Right atrium auricular region (tissue), 2 donors: ENCODE data around the gene LSM7. TPM values are rescaled to one million over a fixed set of nuclear protein-coding genes. Genes with fewer than 3 reads are reported as not detected.

ENCODE experiments used
- DNase-seq: peaks from one replicate; pipeline ENCODE4 v3.0.0-alpha.2; 2019; ENCODE audit warnings: low spot score
- H3K27ac ChIP-seq, 2 donors: fragments of 200-600 bp; sonication (generic); 1 replicate in 1 of 2; 2 replicates in 1 of 2; pipeline ENCODE4 v1.5.1; 2016 to 2019
- H3K27me3 ChIP-seq, 2 donors: fragments of 200-600 bp; sonication (generic); one replicate each; pipeline versions ENCODE4 v1.5.1 to v1.6.0; 2017 to 2019
- H3K36me3 ChIP-seq: fragments of 200-600 bp; sonication (generic); one replicate; pipeline ENCODE4 v1.5.1; 2016
- H3K4me1 ChIP-seq, 2 donors: fragments of 200-600 bp; sonication (generic); one replicate each; pipeline versions ENCODE4 v1.5.1 to v1.6.0; 2017 to 2019
- H3K4me3 ChIP-seq, 2 donors: fragments of 200-600 bp; sonication (generic); 1 replicate in 1 of 2; 2 replicates in 1 of 2; pipeline ENCODE4 v1.5.1; 2017 to 2019; ENCODE audit warnings: mild to moderate bottlenecking in 1 of 2, moderate library complexity in 1 of 2
- H3K9me3 ChIP-seq, 2 donors: fragments of 200-600 bp; sonication (generic); one replicate each; pipeline ENCODE4 v1.5.1; 2019
- CTCF ChIP-seq, 2 donors: fragments of 200-600 bp; sonication (generic); IDR thresholded peaks; one replicate each; pipeline ENCODE4 v1.5.1; 2019; ENCODE audit warnings: antibody characterized with exemption in 2 of 2
- total RNA-seq, 2 donors: library from RNA; depleted of rRNA; stranded (reverse); fragments of >200 nt; gene quantifications; one replicate each; pipeline ENCODE4 v1.1.0, GENCODE V29; 2016

LSM7 gene
- total RNA-seq, 2 donors from 2014 or later, result 38.6 to 104 TPM

GRCh38 chr19:2290441-2291184 lies 37.8 kb downstream of the LSM7 start:
- Histone ChIP-seq H3K27me3 (peaks cover 10 to 28% of the 10 kb centered on the region in 2 donors), H3K4me3 (peak overlapping the region; percentile 21 to 44), H3K9me3 (no peaks in the 10 kb centered on the region), H3K36me3 (no peaks in the 10 kb centered on the region), H3K4me1 (peaks cover 0 to 40% of the 10 kb centered on the region in 2 donors), H3K27ac (no peak overlapping the region)
- no peak for TF ChIP-seq CTCF (IDR thresholded peaks at IDR 0.05)
- DNase-seq, result no peak

GRCh38 chr19:2289714-2290435 lies 38.5 kb downstream of the LSM7 start:
- H3K27ac ChIP-seq, result peak overlapping the region in 1 of 2 donors; percentile 26
- H3K36me3 ChIP-seq, result no peaks in the 10 kb centered on the region
- peaks cover 0 to 35% of the 10 kb centered on the region in 2 donors for H3K4me1 ChIP-seq
- peak overlapping the region; percentile 21 to 44 for H3K4me3 ChIP-seq
- peaks cover 10 to 28% of the 10 kb centered on the region in 2 donors for H3K27me3 ChIP-seq
- H3K9me3 ChIP-seq, result no peaks in the 10 kb centered on the region
- DNase-seq, result no peak
- TF ChIP-seq CTCF (IDR thresholded peaks at IDR 0.05), result no peak

GRCh38 chr19:2288818-2289713 lies 39.3 kb downstream of the LSM7 start:
- Histone ChIP-seq H3K36me3 (no peaks in the 10 kb centered on the region), H3K27me3 (peaks cover 10 to 28% of the 10 kb centered on the region in 2 donors), H3K27ac (peak overlapping the region in 1 of 2 donors; percentile 26), H3K9me3 (no peaks in the 10 kb centered on the region), H3K4me1 (peaks cover 0 to 27% of the 10 kb centered on the region in 2 donors), H3K4me3 (peak overlapping the region in 1 of 2 donors; percentile 44)
- no peak for TF ChIP-seq CTCF (IDR thresholded peaks at IDR 0.05)
- DNase-seq, result no peak

- no peaks in the 10 kb centered on the region for H3K9me3 ChIP-seq
- no peaks in the 10 kb centered on the region for H3K36me3 ChIP-seq
- no peak for DNase-seq
- peaks cover 10 to 28% of the 10 kb centered on the region in 2 donors for H3K27me3 ChIP-seq
- H3K4me1 ChIP-seq, result peaks cover 0 to 24% of the 10 kb centered on the region in 2 donors
- TF ChIP-seq CTCF (IDR thresholded peaks at IDR 0.05), result no peak
- no peak overlapping the region for H3K27ac ChIP-seq
- H3K4me3 ChIP-seq, result no peak overlapping the region
Observed at GRCh38 chr19:2288338-2288817, 40.0 kb downstream of the LSM7 start.

- Histone ChIP-seq H3K4me1 (peaks cover 0 to 26% of the 10 kb centered on the region in 2 donors), H3K36me3 (no peaks in the 10 kb centered on the region), H3K27me3 (peaks cover 10 to 28% of the 10 kb centered on the region in 2 donors), H3K9me3 (no peaks in the 10 kb centered on the region), H3K4me3 (no peak overlapping the region), H3K27ac (no peak overlapping the region)
- DNase-seq, result no peak
- TF ChIP-seq CTCF (IDR thresholded peaks at IDR 0.05), result no peak
Observed at GRCh38 chr19:2287585-2288337, 40.6 kb downstream of the LSM7 start.
